Measurements from ENCODE around the gene SUGT1.
"Not testable (repeated sequence)": the region's sequence is repeated elsewhere in the genome, so short reads cannot be mapped to it uniquely, and the experiment has no call there.

SUGT1 gene

GRCh38 chr13:52652196-52652979 is at the start of gene SUGT1:
TSS of gene SUGT1 (plus strand) at chr13:52652836. CDS start at chr13:52652921, 85 bp downstream.
- peak; percentile 95 for DNase-seq (ENCODE audit: low read depth)

- DNase-seq (ENCODE audit: low read depth), result not testable (repeated sequence)
These were observed 49.3 kb upstream of the SUGT1 start for GRCh38 chr13:52603316-52603715.

DNA sequence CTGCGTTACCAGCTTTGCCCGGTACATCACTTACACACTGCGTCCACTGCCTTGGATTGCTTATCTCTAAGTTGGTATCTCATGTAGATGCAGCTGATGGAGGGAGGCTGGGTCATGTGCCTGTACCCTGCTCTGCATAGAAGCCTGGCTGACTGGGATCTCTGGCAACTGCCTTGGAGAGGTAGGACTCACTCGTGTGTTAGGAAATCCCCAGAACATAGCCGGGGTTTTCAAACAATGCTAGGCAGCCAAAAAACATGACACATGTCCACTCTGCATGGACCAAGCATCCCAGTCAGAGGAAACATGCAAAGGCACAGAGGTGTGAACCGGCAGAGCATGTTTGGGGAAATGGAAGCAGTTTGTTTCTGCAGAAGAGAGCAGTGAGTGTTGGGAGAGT is 46.5 kb upstream of the SUGT1 start:
- DNase-seq (ENCODE audit: low read depth), result not testable (repeated sequence)

DNA sequence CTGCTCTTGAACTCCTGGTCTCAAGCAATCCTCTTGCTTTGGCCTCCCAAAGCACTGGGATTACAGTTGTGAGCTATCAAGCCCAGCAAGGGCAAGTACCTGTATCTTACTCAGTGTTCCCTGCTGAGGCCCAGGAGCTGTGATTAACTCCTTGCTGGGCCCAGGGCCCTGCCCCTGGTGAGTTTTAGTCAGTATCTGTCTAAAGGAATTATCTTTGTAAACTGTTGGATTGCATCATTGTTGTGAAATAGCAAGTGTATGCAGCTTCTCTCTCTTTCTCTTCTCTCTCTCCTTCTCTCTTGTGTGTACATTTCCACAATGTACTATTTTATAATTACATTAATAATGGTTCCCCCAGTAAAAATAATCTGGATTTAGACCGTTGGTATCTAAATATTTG is 45.8 kb upstream of the SUGT1 start:
- not testable (repeated sequence) for DNase-seq (ENCODE audit: low read depth)

- not testable (repeated sequence) for DNase-seq (ENCODE audit: low read depth)
These were observed 44.5 kb upstream of the SUGT1 start for GRCh38 chr13:52608184-52608583.

GRCh38 chr13:52609013-52609606 is 43.5 kb upstream of the SUGT1 start:
- DNase-seq (ENCODE audit: low read depth), result not testable (repeated sequence)

DNA sequence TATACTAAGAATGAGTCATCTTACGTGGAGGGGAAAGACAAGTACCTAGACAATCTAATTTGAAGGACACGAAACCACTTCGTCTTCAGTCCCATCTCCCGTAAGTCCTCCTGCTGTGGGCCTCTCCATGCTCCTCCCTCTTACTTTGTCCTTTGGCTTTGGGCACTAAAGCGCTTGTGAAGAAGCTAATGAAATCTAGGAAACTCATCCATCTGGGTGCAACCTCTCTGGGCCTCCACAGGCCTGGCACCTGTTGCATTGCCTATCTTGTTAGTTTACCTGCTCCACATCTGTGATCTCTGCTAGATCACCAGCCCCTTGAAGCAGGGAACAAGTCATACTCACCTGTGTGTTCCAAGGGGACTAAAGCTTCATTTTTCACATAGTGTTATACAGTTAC is 42.5 kb upstream of the SUGT1 start:
- DNase-seq (ENCODE audit: low read depth), result not testable (repeated sequence)

- DNase-seq (ENCODE audit: low read depth), result no peak
These were observed 37.4 kb upstream of the SUGT1 start for GRCh38 chr13:52615134-52615801.

DNA sequence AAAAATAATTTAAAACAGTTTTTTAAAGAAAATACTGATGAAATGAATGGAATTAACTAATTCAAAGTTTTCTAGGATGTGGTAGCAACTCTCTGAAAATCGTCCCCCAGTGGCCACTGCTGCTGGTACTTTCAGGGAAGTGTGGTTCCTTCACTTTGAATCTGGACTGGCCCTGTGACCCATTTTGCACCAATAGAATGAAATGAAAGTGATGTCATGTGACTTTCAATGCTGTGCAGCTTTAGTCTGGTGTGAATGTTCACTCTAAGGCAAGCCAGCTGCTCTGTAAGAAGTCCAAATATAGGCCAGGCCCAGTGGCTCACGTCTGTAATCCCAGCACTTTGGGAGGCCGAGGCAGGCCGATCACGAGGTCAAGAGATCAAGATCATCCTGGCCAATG is 36.8 kb upstream of the SUGT1 start:
- DNase-seq (ENCODE audit: low read depth), result no peak

DNA sequence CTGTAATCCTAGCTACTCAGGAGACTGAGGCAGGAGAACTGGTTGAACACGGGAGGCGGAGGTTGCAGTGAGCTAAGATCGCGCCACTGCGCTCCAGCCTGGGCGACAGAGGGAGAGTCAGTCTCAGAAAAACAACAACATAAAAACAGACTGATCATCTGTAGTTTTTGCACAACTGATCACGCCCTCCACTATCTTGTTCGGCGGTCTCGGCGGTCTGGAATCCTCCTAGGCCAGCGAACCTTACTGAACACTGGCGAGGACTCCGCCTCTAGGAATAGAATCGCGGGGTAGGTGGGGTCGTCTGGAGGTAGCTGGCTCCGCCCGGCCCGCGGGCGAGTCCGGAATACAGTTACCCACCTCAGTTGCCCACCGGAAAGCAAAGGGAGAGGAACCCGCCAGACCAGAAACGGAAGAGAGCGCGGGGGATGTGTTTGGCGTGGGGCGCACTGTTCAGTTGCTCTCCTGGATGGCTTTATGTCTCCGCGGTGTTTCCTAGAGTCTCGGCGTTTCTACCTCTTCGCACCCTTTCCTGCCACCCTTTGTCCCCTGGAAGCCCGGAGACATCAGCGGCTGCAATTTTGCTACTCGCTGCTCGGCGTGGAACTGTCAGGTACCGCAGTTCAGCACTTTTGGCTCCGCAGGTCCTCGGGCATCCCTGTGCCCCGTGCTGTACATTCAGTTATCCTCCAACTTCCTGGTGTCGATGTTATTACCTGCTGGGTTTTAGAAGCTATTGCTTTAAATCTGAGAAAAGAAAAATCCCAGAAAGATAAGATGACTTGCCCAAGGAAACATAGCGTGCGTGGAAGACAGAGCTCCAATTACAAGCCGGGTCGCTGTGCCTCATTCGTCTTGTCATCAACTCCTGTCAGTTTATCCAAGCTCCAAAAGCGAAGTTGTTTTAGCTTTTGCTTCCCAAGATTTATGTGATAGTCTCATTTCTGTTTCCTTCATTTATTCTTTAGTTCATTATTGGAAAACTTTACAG is 35.3 kb upstream of the SUGT1 start:
- peak; percentile 86 for DNase-seq (ENCODE audit: low read depth)

DNA sequence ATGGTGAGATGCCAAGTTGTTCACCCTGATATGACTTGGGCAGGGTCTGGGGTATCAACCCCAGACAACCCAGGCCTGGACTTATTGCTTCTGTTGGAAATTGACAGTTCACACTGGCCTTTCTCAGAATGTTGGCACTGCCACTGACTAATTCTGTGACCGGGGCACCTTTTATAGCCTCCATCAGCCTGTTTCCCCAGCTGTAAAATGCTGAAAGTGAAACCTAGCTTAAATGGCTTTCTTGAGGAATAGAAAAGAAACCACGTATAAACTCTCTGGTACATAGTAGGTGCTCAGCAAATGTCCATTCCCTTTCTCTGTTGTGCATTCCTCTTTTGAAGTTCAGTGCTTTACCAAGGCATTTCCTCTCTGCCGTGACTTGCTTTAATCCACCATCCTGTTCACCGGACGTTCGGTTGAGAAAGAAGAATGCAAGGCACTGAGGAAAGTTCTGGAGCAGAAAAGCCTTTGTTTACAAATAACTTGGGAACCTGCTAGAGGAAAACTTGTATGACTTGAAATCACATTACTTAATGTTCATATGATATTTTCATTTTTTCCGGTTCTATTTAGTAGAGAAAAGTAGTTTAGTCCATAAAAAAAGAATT is 21.4 kb upstream of the SUGT1 start:
- not testable (repeated sequence) for DNase-seq (ENCODE audit: low read depth)

DNA sequence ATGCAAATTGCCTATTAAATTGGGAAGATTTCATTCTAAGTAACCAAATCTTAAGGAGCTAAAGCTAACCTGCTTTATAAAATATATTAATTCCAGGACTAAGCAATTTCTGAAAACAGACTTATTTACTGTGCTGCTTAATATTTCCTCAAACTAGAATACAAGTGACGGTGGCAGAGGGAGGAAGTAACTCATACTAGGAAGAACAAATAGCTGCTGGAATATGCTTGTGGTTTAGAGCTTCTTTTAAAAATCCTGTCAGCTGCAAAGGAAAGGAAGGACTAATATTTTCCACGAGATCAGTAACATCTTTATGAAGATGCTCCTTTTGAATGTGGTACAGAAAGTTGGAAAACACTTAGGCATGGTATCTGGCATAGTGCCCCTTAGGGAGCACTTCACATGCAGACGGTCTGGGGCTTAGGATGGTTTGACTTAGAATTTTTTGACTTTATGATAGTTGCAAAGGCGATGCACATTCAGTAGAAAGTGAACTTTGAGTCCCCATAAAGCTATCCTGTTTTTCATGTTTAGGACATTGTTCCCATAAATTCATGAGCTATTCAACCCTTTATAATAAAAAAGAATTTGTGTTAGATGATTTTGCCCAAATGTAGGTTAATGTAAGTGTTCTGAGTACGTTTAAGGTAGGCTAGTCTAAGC is 13.8 kb upstream of the SUGT1 start:
- no peak for DNase-seq (ENCODE audit: low read depth)

- DNase-seq (ENCODE audit: low read depth), result no peak
These were observed 10.5 kb upstream of the SUGT1 start, which contains the start of gene HNRNPA1L2 for GRCh38 chr13:52642131-52642530. TSS of gene HNRNPA1L2 (plus strand) at chr13:52642431. CDS start at chr13:52642493, 62 bp downstream.

GRCh38 chr13:52644108-52644507 is 8.5 kb upstream of the SUGT1 start:
- DNase-seq (ENCODE audit: low read depth), result no peak

DNA sequence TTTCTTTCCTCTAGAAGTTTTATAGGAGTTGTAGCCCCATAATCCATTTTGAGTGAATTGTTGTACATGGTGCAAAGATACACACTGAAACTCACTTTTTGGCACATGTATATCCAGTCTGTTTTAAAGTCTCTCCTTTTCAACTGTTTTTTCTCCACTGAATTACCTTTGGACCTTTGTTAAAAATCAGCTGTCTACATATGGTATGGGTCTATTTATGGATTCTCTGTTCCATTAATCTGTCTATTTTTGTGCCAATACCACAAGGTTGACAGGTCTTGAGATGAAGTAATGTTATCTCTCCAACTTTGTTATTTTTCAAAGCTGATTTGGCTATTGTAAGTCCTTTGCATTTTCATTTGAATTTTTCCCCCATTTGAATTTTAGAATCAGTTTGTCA is 5.7 kb upstream of the SUGT1 start:
- no peak for DNase-seq (ENCODE audit: low read depth)

DNA sequence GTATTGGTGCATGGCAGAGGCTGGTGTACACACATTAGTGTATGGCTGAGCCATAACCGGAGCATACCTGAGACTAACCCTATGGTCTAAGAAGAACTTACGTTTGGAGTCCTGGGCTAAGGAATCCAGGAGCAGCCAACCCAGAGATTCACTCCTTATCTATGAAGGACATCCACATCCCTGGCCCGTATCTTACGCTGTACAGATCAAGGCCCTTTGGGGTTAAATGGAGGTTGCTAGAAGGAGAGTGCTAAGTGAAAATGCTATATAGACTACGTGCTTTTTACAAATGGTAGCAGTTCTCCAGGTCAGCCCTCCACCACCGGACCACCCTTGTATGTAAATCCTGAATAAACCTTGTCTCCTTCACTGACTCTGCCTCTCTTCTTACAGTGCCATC is 1.9 kb upstream of the SUGT1 start:
- DNase-seq (ENCODE audit: low read depth), result no peak

DNA sequence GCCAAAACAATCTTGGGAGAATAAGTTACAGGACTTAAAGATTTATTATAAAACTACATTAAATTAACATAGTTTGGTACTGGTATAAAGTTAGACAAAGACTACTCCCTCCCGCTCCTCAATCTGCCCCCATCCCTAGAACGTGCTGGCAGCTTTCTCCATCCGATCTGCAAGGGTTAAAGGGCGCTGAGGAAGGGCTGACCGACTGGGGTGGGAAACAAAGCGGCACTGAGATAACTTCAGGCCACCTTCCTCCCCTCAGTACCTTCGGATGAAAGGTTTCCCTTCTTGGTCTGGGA is 790 bp upstream of the SUGT1 start:
- no peak for DNase-seq (ENCODE audit: low read depth)

DNA sequence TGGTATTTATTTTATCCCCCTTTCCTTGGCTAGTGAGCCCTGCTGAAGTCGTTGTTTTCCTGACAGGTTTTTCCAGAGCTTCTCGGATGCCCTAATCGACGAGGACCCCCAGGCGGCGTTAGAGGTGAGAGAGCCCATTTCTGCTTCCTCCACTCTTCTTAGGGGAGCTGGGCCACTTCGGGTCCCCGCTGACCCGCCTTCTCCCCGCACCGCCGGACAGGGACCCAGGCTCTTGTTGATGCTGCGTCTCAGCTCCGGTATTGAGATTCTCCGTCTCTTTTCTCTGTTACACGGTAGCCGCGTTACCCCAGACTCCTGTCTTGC is 306 bp downstream of the SUGT1 start:
- no peak for DNase-seq (ENCODE audit: low read depth)

- no peak for DNase-seq (ENCODE audit: low read depth)
These were observed 6.7 kb downstream of the SUGT1 start for GRCh38 chr13:52659340-52659739.

- DNase-seq (ENCODE audit: low read depth), result no peak
These were observed 11.6 kb downstream of the SUGT1 start for GRCh38 chr13:52664272-52664671.

DNA sequence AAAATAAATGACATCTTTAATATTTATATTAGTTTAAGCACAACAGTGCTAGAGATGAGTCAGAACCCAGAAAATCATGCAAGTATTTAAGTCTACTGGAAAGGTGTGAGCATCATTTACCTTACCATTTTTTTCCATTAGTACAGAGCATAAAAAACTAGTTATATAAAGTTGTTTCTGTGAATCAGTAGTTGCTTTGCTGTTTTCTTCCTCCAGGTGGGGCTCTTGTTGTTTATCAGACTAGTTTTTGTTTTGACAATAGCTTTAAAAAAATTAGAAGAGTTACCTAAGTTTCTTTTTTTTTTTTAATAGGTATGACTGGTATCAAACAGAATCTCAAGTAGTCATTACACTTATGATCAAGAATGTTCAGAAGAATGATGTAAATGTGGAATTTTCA is 12.7 kb downstream of the SUGT1 start:
- DNase-seq (ENCODE audit: low read depth), result no peak

All from activated T-cell treated with anti-CD3 and anti-CD28 coated beads for 24 hours (primary cell).